HG03342 (cell line): ENCODE measurements around the gene TIMM44.

Experiments used
- ATAC-seq: cut with Tn5 transposase; IDR thresholded peaks from one replicate; pipeline ENCODE4 v1.9.1; 2021; ENCODE audit warnings: mild to moderate bottlenecking, moderate library complexity; ENCODE audit not compliant: unreplicated experiment

TIMM44 gene

DNA sequence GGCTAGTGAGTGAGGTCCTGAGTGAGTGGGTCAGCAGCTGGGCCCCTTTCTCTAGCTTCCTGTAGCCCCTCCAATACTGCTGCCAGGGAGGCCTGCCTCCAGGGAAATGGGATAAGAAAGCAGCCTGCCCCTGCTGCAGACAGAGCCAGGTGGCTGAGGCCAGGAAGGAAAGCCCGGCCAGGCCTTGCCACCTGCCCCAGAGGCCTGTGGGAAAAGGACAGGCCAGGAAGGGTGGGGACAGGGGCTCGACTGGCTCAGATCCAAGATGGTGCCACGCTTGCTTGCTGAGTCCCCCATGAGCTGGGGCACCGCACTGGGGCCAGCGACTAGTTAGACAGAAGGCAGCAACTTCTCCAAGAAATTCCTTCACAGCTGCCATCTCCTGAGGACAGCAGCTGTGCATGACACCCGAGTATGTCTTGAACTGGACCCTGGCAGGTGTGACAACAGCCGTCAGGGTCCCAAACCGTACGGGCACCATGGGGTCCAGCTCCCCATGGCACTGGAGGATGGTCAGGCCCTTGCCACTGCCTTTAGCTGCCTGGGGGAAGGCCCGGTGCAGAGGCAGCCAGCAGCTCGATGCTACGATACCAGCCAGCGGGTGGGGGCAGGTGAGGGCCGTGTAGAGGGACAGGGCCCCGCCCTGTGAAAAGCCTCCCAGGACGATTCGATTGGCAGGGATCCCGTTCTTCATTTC, 64.2 kb downstream of the TIMM44 start:
- ATAC-seq, result no peak

DNA sequence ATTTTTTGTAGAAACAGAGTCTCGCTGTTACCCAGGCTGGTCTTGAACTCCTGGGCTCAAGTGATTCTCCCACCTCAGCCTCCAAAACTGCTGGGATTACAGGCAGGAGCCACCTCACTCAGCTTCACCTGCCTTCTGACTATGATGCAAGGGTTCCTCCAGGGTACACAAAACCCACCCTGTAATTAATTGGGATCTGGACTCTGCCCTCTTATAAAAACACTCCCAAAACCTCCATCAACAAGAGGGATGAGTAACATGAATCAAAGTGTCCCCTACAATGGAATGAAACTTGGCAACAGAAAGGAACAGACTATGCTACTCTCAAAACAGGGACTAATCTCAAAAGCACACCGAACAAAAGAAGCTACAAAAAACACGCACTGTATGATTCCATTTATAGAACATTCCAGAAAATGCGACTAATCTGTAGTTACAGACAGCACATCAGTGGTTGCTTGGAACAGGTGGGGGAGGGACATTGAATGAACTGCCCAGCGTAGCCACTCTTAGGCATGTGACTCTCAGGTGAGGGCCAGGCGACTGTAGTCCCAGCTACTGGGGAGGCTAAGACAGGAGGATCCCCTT, 66.1 kb downstream of the TIMM44 start:
- ATAC-seq, result no peak
